ENCODE results near the gene NMBR. TPM values are rescaled to one million over a fixed set of nuclear protein-coding genes. Genes with fewer than 3 reads are reported as not detected.

NMBR gene
- total RNA-seq, 1 experiment from 2014 or later, result not detected

- no peak overlapping the region for H3T11ph ChIP-seq (ENCODE audit: low read length)
- H3K4me2 ChIP-seq (ENCODE audit: insufficient read depth, insufficient read length, low read length), result no peak overlapping the region
- peaks cover 2% of the 10 kb centered on the region; the same call in 1 of the 2 replicates for H3K4me1 ChIP-seq (ENCODE audit: insufficient read depth, low read length)
- no peak overlapping the region for H3K9ac ChIP-seq (ENCODE audit: extremely low read depth, insufficient read length, low read length)
- TF ChIP-seq CTCF (conservative IDR thresholded peaks at IDR 0.05), result no peak
- no peaks in the 10 kb centered on the region for H3K79me2 ChIP-seq (ENCODE audit: insufficient read depth, low read length)
- H3K9me3 Mint-ChIP-seq, result peaks cover 0 to 8% of the 10 kb centered on the region in 2 experiments; a peak in 3 of 5 replicates
- no peak overlapping the region for H3K4ac ChIP-seq (ENCODE audit: low read depth, low read length)
- no peak overlapping the region for H2BK12ac ChIP-seq (ENCODE audit: insufficient read length, low read depth, low read length)
- no peak overlapping the region for H2BK20ac ChIP-seq (ENCODE audit: low read depth, low read length, poor library complexity, severe bottlenecking)
- no peaks in the 10 kb centered on the region for H3K79me1 ChIP-seq (ENCODE audit: insufficient read depth, low read depth, low read length, poor library complexity, severe bottlenecking)
- H4K5ac ChIP-seq (ENCODE audit: insufficient read length, low read depth, low read length), result no peak overlapping the region
- H3K4me3 Mint-ChIP-seq, result no peak overlapping the region
- no peak overlapping the region for H3K18ac ChIP-seq (ENCODE audit: insufficient read length, low read depth, low read length)
- H4K8ac ChIP-seq (replicated peaks; ENCODE audit: insufficient read length, low read depth, low read length), result no peak overlapping the region
- H2AFZ ChIP-seq (ENCODE audit: low read length), result no peak overlapping the region
- no peak overlapping the region for H4K91ac ChIP-seq (ENCODE audit: insufficient read length, low read depth, low read length)
- 0 out of 7 replicates have a peak overlapping the region, but pooled peaks of 1 of the 3 experiments have one; percentile 37 for H3K27ac Mint-ChIP-seq
- no peaks in the 10 kb centered on the region for H3K9me3 ChIP-seq (ENCODE audit: control insufficient read depth, low read depth, low read length)
- no peaks in the 10 kb centered on the region for H4K20me1 ChIP-seq (ENCODE audit: control insufficient read depth, insufficient read depth, insufficient read length)
- H2BK120ac ChIP-seq (ENCODE audit: low read depth, low read length, poor library complexity, severe bottlenecking), result no peak overlapping the region
- no peaks in the 10 kb centered on the region for H3K27me3 ChIP-seq (ENCODE audit: insufficient read depth, low read length)
- H3K4me1 Mint-ChIP-seq, result peaks cover 0 to 4% of the 10 kb centered on the region in 2 experiments; a peak in 2 of 4 replicates
- no peak for DNase-seq
- H3K56ac ChIP-seq (ENCODE audit: insufficient read length, low read depth, low read length), result no peak overlapping the region
- H3K27me3 Mint-ChIP-seq (ENCODE audit: low read depth), result no peaks in the 10 kb centered on the region
- no CpG with 5 or more reads among the region's 7 CpGs for WGBS (ENCODE audit: extremely low coverage, insufficient read length, low lambda C conversion rate)
- H2BK5ac ChIP-seq (ENCODE audit: insufficient read length, low read length), result no peak overlapping the region
- H3K36me3 Mint-ChIP-seq (ENCODE audit: insufficient read depth in 1 of 3, low read depth in 3 of 3), result peaks cover 2 to 6% (median 4%) of the 10 kb centered on the region in 3 experiments; a peak in 3 of 7 replicates
- H3K14ac ChIP-seq (ENCODE audit: insufficient read depth, low read length), result no peak overlapping the region
- no peak overlapping the region for H3K23ac ChIP-seq (ENCODE audit: insufficient read length, low read depth, low read length)
- no peak overlapping the region for H3K27ac ChIP-seq (ENCODE audit: insufficient read length, low read depth, low read length)
- no peaks in the 10 kb centered on the region for H3K23me2 ChIP-seq (ENCODE audit: insufficient read length, low read depth, low read length, poor library complexity, severe bottlenecking)
- no peak overlapping the region for H2BK15ac ChIP-seq (ENCODE audit: low read depth, low read length)
- H2AK5ac ChIP-seq (ENCODE audit: insufficient read length, low read length), result no peak overlapping the region
These were observed 71.3 kb downstream of the NMBR start for GRCh38 chr6:142075516-142076101.

All from H9 (cell line).